Measurements from ENCODE around the gene CCDC112.

DNA sequence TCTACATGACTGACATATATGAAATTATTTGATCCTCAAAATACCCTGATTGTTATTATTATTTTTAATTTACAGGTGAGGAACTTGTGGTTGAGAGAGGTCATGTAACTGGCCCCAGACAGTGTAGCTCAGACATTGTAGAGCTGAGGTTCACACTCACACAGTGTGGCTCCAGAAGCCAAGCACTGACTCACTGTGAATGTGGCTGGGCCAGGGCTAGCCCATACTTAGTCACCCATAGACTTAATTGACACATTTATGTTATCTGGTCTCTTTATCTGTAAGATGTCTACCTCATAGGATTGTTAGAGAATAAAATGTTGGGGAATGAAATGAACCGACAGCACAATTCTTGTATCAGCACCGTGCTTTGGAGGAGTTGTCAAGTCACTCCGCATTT lies 24.9 kb upstream of the CCDC112 start:
- TF ChIP-seq FOXK2 (IDR thresholded peaks at IDR 0.05) (no peak), NFRKB (IDR thresholded peaks at IDR 0.05) (no peak), CTBP1 (IDR thresholded peaks at IDR 0.05; ENCODE audit: borderline replicate concordance) (no peak), SP1 (IDR thresholded peaks at IDR 0.05) (no peak)

Measured in HEK293T (cell line).